Testis (tissue), 3 donors: ENCODE data around the gene CDC42. TPM values are rescaled to one million over a fixed set of nuclear protein-coding genes. Genes with fewer than 3 reads are reported as not detected.
A peak's percentile ranks its signal among the peaks of the same experiment; 100 is the strongest.

Source experiments
- DNase-seq: peaks from one replicate; pipeline ENCODE4 v3.0.0-alpha.2; 2019
- H3K27ac ChIP-seq, 2 donors: fragments of 200-600 bp; sonication (generic); one replicate each; pipeline ENCODE4 v1.5.1; 2019
- H3K27me3 ChIP-seq: fragments of 200-600 bp; sonication (generic); one replicate; pipeline ENCODE4 v1.5.1; 2019
- H3K36me3 ChIP-seq: fragments of 200-600 bp; sonication (generic); one replicate; pipeline ENCODE4 v1.5.1; 2017; ENCODE audit warnings: low read depth; ENCODE audit errors: missing control alignments
- H3K4me1 ChIP-seq: fragments of 200-600 bp; sonication (generic); one replicate; pipeline ENCODE4 v1.5.1; 2019
- H3K4me3 ChIP-seq, 2 donors: fragments of 200-600 bp; sonication (generic); one replicate each; pipeline ENCODE4 v1.5.1; 2017 to 2019
- H3K9me3 ChIP-seq: fragments of 200-600 bp; sonication (generic); one replicate; pipeline ENCODE4 v1.5.1; 2017
- POLR2A ChIP-seq: fragments of 450-650 bp; IDR thresholded peaks from one replicate; pipeline ENCODE4 v1.6.1; 2017; ENCODE audit warnings: antibody characterized with exemption, mild to moderate bottlenecking, moderate library complexity
- WGBS, 2 donors: methylation state at CpG; one replicate each; pipeline ENCODE4 v1.1.5; 2018; 5-methylcytosine and 5-hydroxymethylcytosine counted together
- intact Hi-C: fragments of 100-400 bp; cut with DNase I; formaldehyde crosslinking; loops from one replicate; pipeline ENCODE4 v1.15.1; 2023; ENCODE audit warnings: low total_unique reads
- polyA plus RNA-seq: library from polyadenylated mRNA; stranded (reverse); fragments of 350-450 nt; fragmentation: Illumina TruSeq; extraction: RNeasy Lipid Tissue Mini Kit (QIAGEN cat#74804); gene quantifications from one replicate; pipeline ENCODE4 v1.2.3, GENCODE V29; 2014; ENCODE audit warnings: low read depth, low replicate concordance; ENCODE audit not compliant: insufficient read depth
- total RNA-seq, 2 donors: library from RNA; depleted of rRNA; stranded (reverse); fragments of >200 nt; gene quantifications; one replicate each; pipeline ENCODE4 v1.2.3, GENCODE V29; 2016
- TF ChIP-seq, protein P1 (sequence below), 3 experiments: fragments of 450-650 bp in 2 of 3; fragments of 200-600 bp in 1 of 3; sonication (generic) in 1 of 3; IDR thresholded peaks; one replicate each; pipeline ENCODE4 v1.5.1; 2016 to 2019; ENCODE audit warnings: antibody characterized with exemption in 3 of 3, mild to moderate bottlenecking in 2 of 3, moderate library complexity in 1 of 3

CDC42 gene
- total and polyA plus RNA-seq, 3 donors from 2014 or later = 139 to 152 (median 147) TPM

GRCh38 chr1:22118291-22118992 lies 65.9 kb downstream of the CDC42 start:
- no peaks in the 10 kb centered on the region for H3K36me3 ChIP-seq
- 75 to 90% methylated on average over 3 to 8 of the region's 8 CpGs for WGBS, 2 donors
- intact Hi-C loops = no loop called here
- no peaks in the 10 kb centered on the region for H3K9me3 ChIP-seq
- no peak overlapping the region for H3K27ac ChIP-seq
- no peak for DNase-seq
- no peaks in the 10 kb centered on the region for H3K27me3 ChIP-seq
- H3K4me1 ChIP-seq = peaks cover 16% of the 10 kb centered on the region
- H3K4me3 ChIP-seq = no peak overlapping the region
- TF ChIP-seq, protein P1, sequence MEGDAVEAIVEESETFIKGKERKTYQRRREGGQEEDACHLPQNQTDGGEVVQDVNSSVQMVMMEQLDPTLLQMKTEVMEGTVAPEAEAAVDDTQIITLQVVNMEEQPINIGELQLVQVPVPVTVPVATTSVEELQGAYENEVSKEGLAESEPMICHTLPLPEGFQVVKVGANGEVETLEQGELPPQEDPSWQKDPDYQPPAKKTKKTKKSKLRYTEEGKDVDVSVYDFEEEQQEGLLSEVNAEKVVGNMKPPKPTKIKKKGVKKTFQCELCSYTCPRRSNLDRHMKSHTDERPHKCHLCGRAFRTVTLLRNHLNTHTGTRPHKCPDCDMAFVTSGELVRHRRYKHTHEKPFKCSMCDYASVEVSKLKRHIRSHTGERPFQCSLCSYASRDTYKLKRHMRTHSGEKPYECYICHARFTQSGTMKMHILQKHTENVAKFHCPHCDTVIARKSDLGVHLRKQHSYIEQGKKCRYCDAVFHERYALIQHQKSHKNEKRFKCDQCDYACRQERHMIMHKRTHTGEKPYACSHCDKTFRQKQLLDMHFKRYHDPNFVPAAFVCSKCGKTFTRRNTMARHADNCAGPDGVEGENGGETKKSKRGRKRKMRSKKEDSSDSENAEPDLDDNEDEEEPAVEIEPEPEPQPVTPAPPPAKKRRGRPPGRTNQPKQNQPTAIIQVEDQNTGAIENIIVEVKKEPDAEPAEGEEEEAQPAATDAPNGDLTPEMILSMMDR (IDR thresholded peaks at IDR 0.05) = no peak
- TF ChIP-seq POLR2A = no peak

- no peak for DNase-seq
- Histone ChIP-seq H3K4me3 (no peak overlapping the region), H3K9me3 (no peaks in the 10 kb centered on the region), H3K27me3 (no peaks in the 10 kb centered on the region), H3K27ac (no peak overlapping the region), H3K36me3 (no peaks in the 10 kb centered on the region), H3K4me1 (peaks cover 7% of the 10 kb centered on the region)
- WGBS, 2 donors = 87 to 95% methylated on average over 8 to 43 of the region's 44 CpGs
- intact Hi-C loops = no loop called here
- TF ChIP-seq POLR2A = no peak
- TF ChIP-seq, protein P1 (IDR thresholded peaks at IDR 0.05) = no peak
Observed at GRCh38 chr1:22119626-22120468, 67.3 kb downstream of the CDC42 start.

GRCh38 chr1:22120469-22120790 lies 67.9 kb downstream of the CDC42 start:
- WGBS, 2 donors = 87 to 93% methylated on average over 9 to 11 of the region's 11 CpGs
- Histone ChIP-seq H3K9me3 (no peaks in the 10 kb centered on the region), H3K27me3 (no peaks in the 10 kb centered on the region), H3K4me3 (no peak overlapping the region), H3K27ac (no peak overlapping the region), H3K36me3 (no peaks in the 10 kb centered on the region), H3K4me1 (peaks cover 1% of the 10 kb centered on the region)
- TF ChIP-seq POLR2A = no peak
- TF ChIP-seq, protein P1 (IDR thresholded peaks at IDR 0.05) = no peak
- DNase-seq = no peak
- intact Hi-C loops = no loop called here

DNA sequence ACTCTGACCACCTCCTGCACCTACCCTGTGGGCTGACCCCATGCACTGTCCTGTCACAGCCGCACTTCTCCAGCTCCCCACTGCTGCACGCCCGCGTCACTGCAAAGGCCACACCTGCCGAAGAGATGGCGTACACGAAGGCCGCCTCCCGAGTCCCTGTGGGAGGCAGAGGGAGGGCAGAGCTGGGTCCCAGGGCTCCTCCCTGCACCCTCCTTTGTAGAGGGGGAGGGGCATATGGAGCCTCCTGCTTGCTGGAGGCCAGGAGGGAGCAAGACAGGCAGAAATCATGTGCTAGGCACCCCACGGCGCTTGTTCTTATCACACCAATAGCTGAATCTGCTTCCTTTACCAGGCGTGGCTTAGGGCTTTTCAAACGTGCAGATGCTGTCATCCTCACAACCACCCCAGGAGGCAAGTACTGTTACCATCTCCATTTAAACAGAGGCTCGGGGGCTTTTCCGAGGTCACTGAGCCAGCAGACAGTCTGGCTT lies 69.0 kb downstream of the CDC42 start:
- Histone ChIP-seq H3K36me3 (no peaks in the 10 kb centered on the region), H3K27ac (no peak overlapping the region), H3K4me1 (no peaks in the 10 kb centered on the region), H3K9me3 (no peaks in the 10 kb centered on the region), H3K4me3 (no peak overlapping the region), H3K27me3 (no peaks in the 10 kb centered on the region)
- intact Hi-C loops = no loop called here
- peak; percentile 25 for DNase-seq
- WGBS, 2 donors = 64 to 73% methylated on average over 14 to 15 of the region's 15 CpGs
- TF ChIP-seq, protein P1 (IDR thresholded peaks at IDR 0.05) = no peak
- TF ChIP-seq POLR2A = no peak
